GM21447 (cell line): ENCODE results near the gene HPCAL4.

ENCODE experiments used
- ATAC-seq: cut with Tn5 transposase; IDR thresholded peaks from one replicate; pipeline ENCODE4 v1.9.1; 2021; ENCODE audit not compliant: unreplicated experiment

The HPCAL4 gene

DNA sequence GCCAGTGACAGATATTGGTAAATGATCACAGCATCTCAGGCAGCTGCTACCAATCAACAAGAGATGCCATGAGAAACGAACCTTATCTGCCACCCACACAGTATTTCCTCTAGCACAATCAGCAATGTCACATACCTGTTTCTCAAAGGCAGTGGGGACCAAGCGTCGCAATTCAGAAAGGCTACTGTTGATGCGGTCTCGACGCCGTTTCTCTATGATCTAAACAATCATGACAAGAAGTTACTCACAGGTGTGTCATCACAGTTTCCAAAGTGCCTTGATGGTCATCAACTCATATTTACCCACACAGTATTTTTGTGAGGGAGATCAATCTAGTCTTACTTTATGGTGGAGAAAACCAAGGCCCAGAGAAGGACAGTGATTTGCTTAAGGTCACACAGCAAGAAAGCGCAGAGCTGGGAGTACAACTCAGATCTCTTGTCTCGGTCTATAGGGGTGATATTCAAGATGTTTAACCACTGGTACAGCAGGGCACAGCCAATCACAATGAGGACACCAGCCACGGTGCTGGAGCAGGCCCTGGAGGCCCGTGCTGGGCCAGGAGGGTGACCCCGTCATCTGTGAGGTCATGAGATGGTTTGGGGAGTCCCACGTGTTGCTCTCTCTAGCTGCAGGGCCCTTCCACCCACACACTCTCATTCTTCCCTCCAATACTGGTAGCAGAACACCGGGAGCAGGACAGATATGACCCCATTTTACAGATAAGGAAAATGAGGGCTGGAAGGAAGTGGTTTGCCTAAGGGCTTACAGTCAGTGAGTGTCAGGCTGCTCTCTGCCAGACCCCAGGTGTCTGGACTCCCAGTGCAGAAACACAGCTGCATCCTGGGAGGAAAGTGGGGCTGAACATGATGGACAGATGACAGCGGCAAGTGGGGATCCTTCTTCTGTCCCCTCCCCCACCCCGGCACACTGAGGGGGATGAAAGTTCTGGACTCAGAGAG lies 59.6 kb downstream of the HPCAL4 start:
- ATAC-seq, result no peak

DNA sequence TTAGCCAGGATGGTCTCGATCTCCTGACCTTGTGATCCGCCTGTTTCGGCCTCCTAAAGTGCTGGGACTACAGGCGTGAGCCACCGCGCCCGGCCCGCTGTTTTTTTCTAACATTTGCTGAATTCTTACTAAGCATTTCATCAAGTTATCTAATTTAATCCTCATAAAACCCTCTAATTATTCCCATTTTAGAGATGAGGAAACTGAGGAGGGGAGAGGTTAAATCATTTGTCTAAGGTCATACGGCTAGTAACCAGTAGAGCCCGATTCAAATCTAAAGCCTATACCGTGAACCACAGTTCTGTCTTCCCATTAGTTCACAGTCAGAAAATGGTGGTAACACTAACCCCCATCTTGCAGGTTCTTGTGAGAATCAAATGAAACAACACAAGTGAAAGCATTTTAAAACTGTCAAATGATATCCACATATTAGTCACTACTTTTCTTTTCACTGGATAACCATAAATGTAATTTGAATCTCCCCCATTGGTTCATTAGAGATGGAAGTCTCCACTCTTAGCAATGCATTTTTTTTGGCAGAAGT lies 62.4 kb downstream of the HPCAL4 start:
- ATAC-seq, result no peak
